GM23338 (cell line): ENCODE results near the gene CTBP2. TPM values are rescaled to one million over a fixed set of nuclear protein-coding genes. Genes with fewer than 3 reads are reported as not detected.

ENCODE experiments used
- ATAC-seq: fragments of 200-7000 bp; cut with Tn5 transposase; 3 replicates; pipeline ENCODE4 v1.9.1; 2020
- DNase-seq: peaks from one replicate; pipeline ENCODE4 v3.0.0-alpha.2; 2015; ENCODE audit warnings: low spot score
- H2AFZ ChIP-seq: fragments of 200-600 bp; sonication (generic); 2 replicates; pipeline ENCODE4 v1.8.0; 2016; ENCODE audit warnings: antibody characterized with exemption, mild to moderate bottlenecking, moderate library complexity
- H3F3A ChIP-seq: fragments of 200-600 bp; sonication (generic); replicated peaks from 2 replicates; pipeline ENCODE4 v1.8.0; 2017; ENCODE audit warnings: antibody characterized with exemption, mixed run types, low read depth
- H3K27ac ChIP-seq: fragments of 200-600 bp; sonication (generic); 2 replicates; pipeline ENCODE4 v1.6.1; 2016; ENCODE audit warnings: low read depth
- H3K27me3 ChIP-seq: fragments of 200-600 bp; sonication (generic); 2 replicates; pipeline ENCODE4 v1.8.0; 2016; ENCODE audit warnings: mild to moderate bottlenecking, mixed run types, moderate library complexity; ENCODE audit not compliant: insufficient read depth
- H3K36me3 ChIP-seq: fragments of 200-600 bp; sonication (generic); 2 replicates; pipeline ENCODE4 v1.8.0; 2016; ENCODE audit warnings: mild to moderate bottlenecking; ENCODE audit not compliant: insufficient read depth
- H3K4me1 ChIP-seq: fragments of 200-600 bp; sonication (generic); 2 replicates; pipeline ENCODE4 v1.8.0; 2016; ENCODE audit warnings: mild to moderate bottlenecking, moderate library complexity; ENCODE audit not compliant: insufficient read depth
- H3K4me2 ChIP-seq: fragments of 200-600 bp; sonication (generic); 2 replicates; pipeline ENCODE4 v1.7.1; 2017; ENCODE audit warnings: mixed run types
- H3K4me3 ChIP-seq: fragments of 200-600 bp; sonication (generic); 2 replicates; pipeline ENCODE4 v1.6.1; 2016; ENCODE audit warnings: mixed run types
- H3K79me2 ChIP-seq: fragments of 200-600 bp; sonication (generic); replicated peaks from 2 replicates; pipeline ENCODE4 v1.8.0; 2017; ENCODE audit warnings: mild to moderate bottlenecking; ENCODE audit not compliant: insufficient read depth
- H3K9me2 ChIP-seq: fragments of 200-600 bp; sonication (generic); 2 replicates; pipeline ENCODE4 v1.8.0; 2017; ENCODE audit not compliant: insufficient read depth
- H4K20me1 ChIP-seq: fragments of 200-600 bp; sonication (generic); replicated peaks from 2 replicates; pipeline ENCODE4 v1.8.0; 2017; ENCODE audit warnings: mild to moderate bottlenecking; ENCODE audit not compliant: insufficient read depth
- H3K27ac Mint-ChIP-seq: 2 replicates; pipeline ENCODE4 v1.8.0; 2020; ENCODE audit warnings: inconsistent platforms, mild to moderate bottlenecking, moderate library complexity, mixed read lengths
- H3K27me3 Mint-ChIP-seq: 3 replicates; pipeline ENCODE4 v1.8.0; 2022; ENCODE audit warnings: low read depth, mild to moderate bottlenecking, moderate library complexity, mixed read lengths, inconsistent platforms; ENCODE audit not compliant: insufficient read depth, poor library complexity
- H3K36me3 Mint-ChIP-seq: 3 replicates; pipeline ENCODE4 v1.8.0; 2021; ENCODE audit warnings: low read depth, mild to moderate bottlenecking, inconsistent platforms, moderate library complexity, mixed read lengths
- H3K4me1 Mint-ChIP-seq: 3 replicates; pipeline ENCODE4 v1.8.0; 2020; ENCODE audit warnings: mild to moderate bottlenecking, inconsistent platforms, mixed read lengths
- H3K4me3 Mint-ChIP-seq: 3 replicates; pipeline ENCODE4 v1.8.0; 2021; ENCODE audit warnings: moderate library complexity, mild to moderate bottlenecking, inconsistent platforms, mixed read lengths
- H3K9me3 Mint-ChIP-seq: 3 replicates; pipeline ENCODE4 v1.8.0; 2020; ENCODE audit warnings: moderate library complexity, mild to moderate bottlenecking, inconsistent platforms, mixed read lengths
- CREB1 ChIP-seq: fragments of 250-450 bp; sonication (Bioruptor Pico); IDR thresholded peaks from 2 replicates; pipeline ENCODE4 v1.5.0; 2020; ENCODE audit warnings: low read depth, mild to moderate bottlenecking, moderate library complexity
- CTCF ChIP-seq, 2 experiments: fragments of 200-600 bp in 1 of 2; sonication (generic) in 1 of 2; conservative IDR thresholded peaks; 2 replicates each; pipeline versions ENCODE4 v1.5.1 to v1.6.1; 2016 to 2017; ENCODE audit warnings: antibody characterized with exemption in 2 of 2, low read depth in 2 of 2, mild to moderate bottlenecking in 2 of 2, moderate library complexity in 1 of 2
- EZH2phosphoT487 ChIP-seq: fragments of 200-600 bp; sonication (generic); IDR thresholded peaks from one replicate; pipeline ENCODE4 v1.8.1; 2018; ENCODE audit warnings: antibody characterized with exemption; ENCODE audit not compliant: unreplicated experiment
- JUNB ChIP-seq: IDR thresholded peaks from one replicate; pipeline ENCODE4 v1.6.1; 2016; ENCODE audit warnings: antibody characterized with exemption; ENCODE audit not compliant: unreplicated experiment
- NANOG ChIP-seq: IDR thresholded peaks from 2 replicates; pipeline ENCODE4 v1.6.1; 2016; ENCODE audit warnings: antibody characterized with exemption, borderline replicate concordance
- POLR2AphosphoS5 ChIP-seq: IDR thresholded peaks from 2 replicates; pipeline ENCODE4 v1.6.1; 2016; ENCODE audit warnings: antibody characterized with exemption, low read depth
- REST ChIP-seq: IDR thresholded peaks from one replicate; pipeline ENCODE4 v1.6.1; 2018; ENCODE audit warnings: antibody characterized with exemption; ENCODE audit not compliant: unreplicated experiment
- ZNF114 ChIP-seq: fragments of 250-450 bp; sonication (Bioruptor Pico); IDR thresholded peaks from 2 replicates; pipeline ENCODE4 v1.5.0; 2020; ENCODE audit warnings: mild to moderate bottlenecking, moderate library complexity
- ZNF331 ChIP-seq: fragments of 250-450 bp; sonication (Bioruptor Pico); IDR thresholded peaks from 2 replicates; pipeline ENCODE4 v1.5.0; 2020; ENCODE audit warnings: low read depth, mild to moderate bottlenecking, moderate library complexity
- polyA plus RNA-seq: library from polyadenylated mRNA; unstranded; fragments of >200 nt; fragmentation: Nextera tagmentation; extraction: Ambion mirVana; gene quantifications from 2 replicates; pipeline ENCODE4 v1.2.1, GENCODE V29; 2016
- total RNA-seq: library from RNA; depleted of rRNA; stranded (reverse); fragments of >200 nt; shearing (Covaris generic); gene quantifications from 2 replicates; pipeline ENCODE4 v1.2.3, GENCODE V29; 2014

CTBP2 gene
- total and polyA plus RNA-seq, 2 experiments from 2014 or later = 133 to 265 TPM

- no peak for TF ChIP-seq ZNF114 (CRISPR knock-in tag)
- no peak for TF ChIP-seq ZNF331 (CRISPR knock-in tag)
- no peak for TF ChIP-seq CTCF (conservative IDR thresholded peaks at IDR 0.05; ENCODE audit: low read depth in 2 of 2)
- no peak for TF ChIP-seq POLR2AphosphoS5
- no peak for TF ChIP-seq NANOG
These were observed 30.6 kb upstream of the CTBP2 start (continued) for GRCh38 chr10:125190946-125191345.

DNA sequence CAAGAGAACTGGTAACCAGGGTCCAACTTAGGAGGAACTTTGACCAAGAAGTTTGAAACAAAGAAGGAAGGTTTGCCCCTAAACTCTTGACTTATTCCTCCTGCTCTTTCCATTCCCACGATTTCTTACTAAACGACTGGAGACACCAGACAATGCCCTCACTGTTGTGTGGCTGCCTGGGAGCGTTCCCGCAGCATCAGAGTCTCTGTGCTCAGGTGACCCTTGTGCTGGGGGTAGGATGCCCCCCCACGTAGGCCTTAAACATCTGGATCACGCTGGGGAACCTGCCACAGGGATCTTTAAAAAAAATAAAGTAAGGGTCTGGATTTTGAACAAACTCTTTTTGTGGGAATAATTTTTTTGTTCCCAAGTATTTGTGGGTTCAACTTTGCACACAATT, 30.1 kb upstream of the CTBP2 start:
- Histone ChIP-seq H2AFZ (no peak overlapping the region), H3K4me3 (no peak overlapping the region), H3K4me2 (no peak overlapping the region), H3K9me2 (no peaks in the 10 kb centered on the region), H3K36me3 (no peaks in the 10 kb centered on the region), H3F3A (no peaks in the 10 kb centered on the region), H3K4me1 (no peaks in the 10 kb centered on the region), H3K27ac (no peak overlapping the region), H3K27me3 (no peaks in the 10 kb centered on the region), H3K79me2 (no peaks in the 10 kb centered on the region), H4K20me1 (no peaks in the 10 kb centered on the region)
- no peak for ATAC-seq
- H3K4me1 Mint-ChIP-seq = peaks cover 8% of the 10 kb centered on the region; the same call in 1 of the 3 replicates
- H3K27me3 Mint-ChIP-seq = peaks cover 11% of the 10 kb centered on the region
- DNase-seq = no peak
- TF ChIP-seq ZNF114 (CRISPR knock-in tag) (no peak), REST (no peak), ZNF331 (CRISPR knock-in tag) (no peak), EZH2phosphoT487 (no peak), NANOG (no peak), CREB1 (CRISPR knock-in tag) (no peak)
- no peak overlapping the region for H3K4me3 Mint-ChIP-seq
- no peak overlapping the region for H3K27ac Mint-ChIP-seq
- no peaks in the 10 kb centered on the region; the same call in 1 of the 3 replicates for H3K9me3 Mint-ChIP-seq
- no peaks in the 10 kb centered on the region for H3K36me3 Mint-ChIP-seq

GRCh38 chr10:125189162-125189561, 28.8 kb upstream of the CTBP2 start:
- Histone ChIP-seq H3K9me2 (no peaks in the 10 kb centered on the region), H3K27ac (no peak overlapping the region), H3K4me1 (no peaks in the 10 kb centered on the region), H3K4me2 (no peak overlapping the region), H2AFZ (no peak overlapping the region), H3K4me3 (no peak overlapping the region), H4K20me1 (no peaks in the 10 kb centered on the region), H3K79me2 (no peaks in the 10 kb centered on the region), H3K36me3 (no peaks in the 10 kb centered on the region), H3F3A (no peaks in the 10 kb centered on the region), H3K27me3 (no peaks in the 10 kb centered on the region)
- H3K9me3 Mint-ChIP-seq = no peaks in the 10 kb centered on the region; the same call in 1 of the 3 replicates
- no peaks in the 10 kb centered on the region for H3K36me3 Mint-ChIP-seq
- no peak overlapping the region for H3K4me3 Mint-ChIP-seq
- no peak overlapping the region for H3K27ac Mint-ChIP-seq
- H3K4me1 Mint-ChIP-seq = peaks cover 8% of the 10 kb centered on the region; the same call in 1 of the 3 replicates
- ATAC-seq = no peak
- peaks cover 8% of the 10 kb centered on the region for H3K27me3 Mint-ChIP-seq
- DNase-seq = no peak
- TF ChIP-seq REST (no peak), NANOG (no peak), JUNB (no peak), ZNF331 (CRISPR knock-in tag) (no peak)
